Naive thymus-derived CD4-positive, alpha-beta T cell (primary cell): ENCODE data around the gene FLVCR1. TPM values are rescaled to one million over a fixed set of nuclear protein-coding genes. Genes with fewer than 3 reads are reported as not detected.
"Not testable (repeated sequence)": the region's sequence is repeated elsewhere in the genome, so short reads cannot be mapped to it uniquely, and the experiment has no call there.

Source experiments
- ATAC-seq: fragments of 150-1000 bp; cut with Tn5 transposase; 2 replicates; pipeline ENCODE4 v1.10.0; 2021; ENCODE audit warnings: mild to moderate bottlenecking, moderate library complexity
- CTCF ChIA-PET: fragments of 350-600 bp; sonication (Branson Sonifier 250); formaldehyde crosslinking; loops from one replicate; lab custom pipeline; 2021; ENCODE audit warnings: antibody characterized with exemption; lab: Charles Lee
- POLR2A ChIA-PET: fragments of 350-600 bp; sonication (Branson Sonifier 250); formaldehyde crosslinking; loops from one replicate; lab custom pipeline; 2021; ENCODE audit warnings: antibody characterized with exemption, inconsistent platforms; lab: Charles Lee
- DNase-seq, 9 donors: peaks; one replicate each; pipeline versions ENCODE4 v3.0.0 to v3.0.0-alpha.2; 2020 to 2022; ENCODE audit warnings: mixed read lengths in 1 of 9
- H3K27ac ChIP-seq: one replicate; pipeline ENCODE4 v1.7.0; 2013; ENCODE audit warnings: mild to moderate bottlenecking, low read depth, low read length, moderate library complexity
- H3K27me3 ChIP-seq, 2 donors: one replicate each; pipeline ENCODE4 v1.7.0; 2013; ENCODE audit warnings: low read length in 2 of 2, mild to moderate bottlenecking in 2 of 2, moderate library complexity in 2 of 2; ENCODE audit not compliant: control insufficient read depth in 2 of 2, insufficient read depth in 2 of 2
- H3K36me3 ChIP-seq, 3 experiments: 1 replicate in 2 of 3; 2 replicates in 1 of 3; pipeline ENCODE4 v1.7.0; 2013; ENCODE audit warnings: low read length in 3 of 3, mild to moderate bottlenecking in 3 of 3, moderate library complexity in 1 of 3; ENCODE audit not compliant: insufficient read depth in 3 of 3, control insufficient read depth in 2 of 3
- H3K4me1 ChIP-seq, 2 donors: one replicate each; pipeline ENCODE4 v1.7.0; 2013; ENCODE audit warnings: low read length in 2 of 2, mild to moderate bottlenecking in 2 of 2, moderate library complexity in 1 of 2; ENCODE audit not compliant: control insufficient read depth in 2 of 2, insufficient read depth in 2 of 2
- H3K4me3 ChIP-seq: 2 replicates; pipeline ENCODE4 v1.7.0; 2013; ENCODE audit warnings: mild to moderate bottlenecking, low read length
- H3K9me3 ChIP-seq, 3 experiments: 1 replicate in 2 of 3; 2 replicates in 1 of 3; pipeline ENCODE4 v1.7.0; 2013; ENCODE audit warnings: low read length in 3 of 3; ENCODE audit not compliant: control insufficient read depth in 2 of 3
- H3K27ac Mint-ChIP-seq, 9 donors: one replicate each; pipeline ENCODE4 v1.8.0; 2020 to 2022; ENCODE audit warnings: mixed read lengths in 9 of 9, mild to moderate bottlenecking in 8 of 9, moderate library complexity in 5 of 9, inconsistent platforms in 2 of 9
- H3K27me3 Mint-ChIP-seq, 5 donors: one replicate each; pipeline ENCODE4 v1.8.0; 2021 to 2022; ENCODE audit warnings: mixed read lengths in 5 of 5, mild to moderate bottlenecking in 1 of 5
- H3K36me3 Mint-ChIP-seq, 5 donors: one replicate each; pipeline ENCODE4 v1.8.0; 2020 to 2022; ENCODE audit warnings: mixed read lengths in 5 of 5, mild to moderate bottlenecking in 3 of 5, inconsistent platforms in 1 of 5
- H3K4me1 Mint-ChIP-seq, 7 donors: one replicate each; pipeline ENCODE4 v1.8.0; 2020 to 2022; ENCODE audit warnings: mixed read lengths in 7 of 7, mild to moderate bottlenecking in 3 of 7, inconsistent platforms in 1 of 7
- H3K4me3 Mint-ChIP-seq, 10 donors: one replicate each; pipeline ENCODE4 v1.8.0; 2020 to 2022; ENCODE audit warnings: mild to moderate bottlenecking in 10 of 10, mixed read lengths in 10 of 10, moderate library complexity in 6 of 10, inconsistent platforms in 2 of 10
- H3K9me3 Mint-ChIP-seq, 11 donors: one replicate each; pipeline ENCODE4 v1.8.0; 2020 to 2022; ENCODE audit warnings: mixed read lengths in 11 of 11, mild to moderate bottlenecking in 4 of 11, inconsistent platforms in 1 of 11, moderate library complexity in 1 of 11
- intact Hi-C, 2 donors: fragments of 100-400 bp; cut with micrococcal nuclease; formaldehyde crosslinking; loops; one replicate each; pipeline ENCODE4 v1.15.1; 2023
- polyA plus RNA-seq, 2 donors: library from polyadenylated mRNA; unstranded; fragments of 300-500 nt; fragmentation: Illumina TruSeq; gene quantifications; one replicate each; pipeline ENCODE4 v1.2.3, GENCODE V29; 2021
- total RNA-seq, 6 experiments: library from RNA in 5 of 6; stranded (reverse) in 5 of 6; gene quantifications; 1 replicate in 5 of 6; 2 replicates in 1 of 6; pipeline ENCODE4 v1.2.3 and lab custom pipeline; 2021 to 2026

Gene FLVCR1
- total and polyA plus RNA-seq, 7 experiments from 2014 or later: 2.3 to 12.2 (median 7.5) TPM

- H3K9me3 ChIP-seq: no peaks in the 10 kb centered on the region
- peaks cover 0 to 6% (median 0%) of the 10 kb centered on the region in 11 donors for H3K9me3 Mint-ChIP-seq
Measured at GRCh38 chr1:212858461-212859265, 588 bp downstream of the FLVCR1 start.

GRCh38 chr1:212860713-212861581 is 2.9 kb downstream of the FLVCR1 start:
- DNase-seq (no peak), ATAC-seq (no peak)
- H3K4me3 Mint-ChIP-seq: no peak overlapping the region
- H3K4me3 ChIP-seq: no peak overlapping the region
- no peaks in the 10 kb centered on the region for H3K27me3 ChIP-seq
- ChIA-PET CTCF (interaction anchor here (0.6 kb wide), 2 partner anchors 145 to 282 kb away, joined by 3 to 5 read pairs; no protein-coding TSS in a partner anchor), POLR2A (no interaction called here)
- intact Hi-C loops: no loop called here
- peaks cover 0 to 7% (median 0%) of the 10 kb centered on the region in 3 experiments for H3K36me3 ChIP-seq
- no peak overlapping the region for H3K27ac ChIP-seq
- H3K9me3 ChIP-seq: no peaks in the 10 kb centered on the region
- H3K4me1 Mint-ChIP-seq: peaks cover 14 to 35% (median 28%) of the 10 kb centered on the region in 7 donors
- H3K4me1 ChIP-seq: peaks cover 9 to 16% of the 10 kb centered on the region in 2 donors
- peaks cover 0 to 13% (median 3%) of the 10 kb centered on the region in 5 donors for H3K36me3 Mint-ChIP-seq
- no peaks in the 10 kb centered on the region for H3K27me3 Mint-ChIP-seq
- no peaks in the 10 kb centered on the region for H3K9me3 Mint-ChIP-seq
- no peak overlapping the region for H3K27ac Mint-ChIP-seq

More at GRCh38 chr1:212858461-212859265, 588 bp downstream of the FLVCR1 start:
- ChIA-PET CTCF (no interaction called here), POLR2A (interaction anchor here (0.7 to 1.0 kb wide), 2 partner anchors 300 to 822 kb away, joined by 3 read pairs; no protein-coding TSS in a partner anchor)
- peaks cover 12 to 35% (median 24%) of the 10 kb centered on the region in 7 donors for H3K4me1 Mint-ChIP-seq
- DNase-seq (peak in 4 of 9 donors; percentile 6 to 37 (median 24)), ATAC-seq (peak; percentile 9)
- peak overlapping the region in 8 of 9 donors; percentile 57 to 96 (median 90) for H3K27ac Mint-ChIP-seq
- Histone ChIP-seq H3K36me3 (peaks cover 0 to 7% (median 0%) of the 10 kb centered on the region in 3 experiments), H3K27ac (peak overlapping the region; percentile 68), H3K27me3 (no peaks in the 10 kb centered on the region), H3K4me3 (peak overlapping the region; percentile 72), H3K4me1 (peaks cover 9 to 16% of the 10 kb centered on the region in 2 donors)
- H3K36me3 Mint-ChIP-seq: peaks cover 0 to 11% (median 6%) of the 10 kb centered on the region in 5 donors
- H3K4me3 Mint-ChIP-seq: peak overlapping the region in 6 of 10 donors; percentile 95 to 97 (median 96)
- no peaks in the 10 kb centered on the region for H3K27me3 Mint-ChIP-seq
- intact Hi-C loops: loop anchor here (1.0 to 10.0 kb wide), 9 partner anchors 67 to 1279 kb away; partner anchors contain the start of genes ANGEL2 (in 2 of the 2), NSL1 (in 2 of the 2), TATDN3 (in 2 of the 2) and DTL (in 1 of the 2)

GRCh38 chr1:212862111-212862690 is 4.1 kb downstream of the FLVCR1 start:
- Mint-ChIP-seq H3K4me3 (no peak overlapping the region), H3K36me3 (peaks cover 0 to 17% (median 6%) of the 10 kb centered on the region in 5 donors), H3K9me3 (no peaks in the 10 kb centered on the region), H3K27ac (no peak overlapping the region), H3K27me3 (no peaks in the 10 kb centered on the region), H3K4me1 (peaks cover 10 to 23% (median 21%) of the 10 kb centered on the region in 7 donors)
- no peaks in the 10 kb centered on the region for H3K27me3 ChIP-seq
- CTCF ChIA-PET: interaction anchor here (0.7 kb wide), 1 partner anchor 1383 kb away, joined by 3 read pairs; no protein-coding TSS in a partner anchor
- ATAC-seq: no peak
- H3K4me3 ChIP-seq: no peak overlapping the region
- H3K36me3 ChIP-seq: peaks cover 0 to 7% (median 0%) of the 10 kb centered on the region in 3 experiments
- H3K4me1 ChIP-seq: peaks cover 9 to 12% of the 10 kb centered on the region in 2 donors
- no peak for DNase-seq
- intact Hi-C loops: no loop called here
- H3K9me3 ChIP-seq: no peaks in the 10 kb centered on the region
- H3K27ac ChIP-seq: no peak overlapping the region
- POLR2A ChIA-PET: no interaction called here

- Mint-ChIP-seq H3K4me1 (peaks cover 10 to 21% (median 15%) of the 10 kb centered on the region in 7 donors), H3K36me3 (peaks cover 0 to 18% (median 6%) of the 10 kb centered on the region in 5 donors)
- H3K4me3 ChIP-seq, H3K27ac ChIP-seq, H3K27me3 Mint-ChIP-seq, H3K27ac Mint-ChIP-seq, H3K27me3 ChIP-seq, H3K36me3 ChIP-seq, DNase-seq, ATAC-seq, POLR2A ChIA-PET, intact Hi-C loops, H3K4me3 Mint-ChIP-seq, H3K9me3 ChIP-seq, H3K9me3 Mint-ChIP-seq: not testable (repeated sequence)
- CTCF ChIA-PET: interaction anchor here (0.6 kb wide), 1 partner anchor 12 kb away, joined by 3 read pairs; no protein-coding TSS in a partner anchor
- peaks cover 9 to 11% of the 10 kb centered on the region in 2 donors for H3K4me1 ChIP-seq
Measured at GRCh38 chr1:212863345-212863744, 5.3 kb downstream of the FLVCR1 start.

GRCh38 chr1:212864201-212864600 is 6.1 kb downstream of the FLVCR1 start:
- Mint-ChIP-seq H3K27me3 (no peaks in the 10 kb centered on the region), H3K9me3 (no peaks in the 10 kb centered on the region), H3K36me3 (peaks cover 0 to 18% (median 6%) of the 10 kb centered on the region in 5 donors), H3K4me3 (no peak overlapping the region), H3K4me1 (peaks cover 5 to 16% (median 14%) of the 10 kb centered on the region in 7 donors), H3K27ac (peak overlapping the region in 2 of 9 donors; percentile 38 to 72)
- ChIA-PET CTCF (no interaction called here), POLR2A (no interaction called here)
- H3K27me3 ChIP-seq: no peaks in the 10 kb centered on the region
- peaks cover 3 to 4% of the 10 kb centered on the region in 2 donors for H3K4me1 ChIP-seq
- H3K4me3 ChIP-seq: no peak overlapping the region
- DNase-seq (no peak), ATAC-seq (no peak)
- H3K27ac ChIP-seq: no peak overlapping the region
- H3K9me3 ChIP-seq: no peaks in the 10 kb centered on the region
- intact Hi-C loops: no loop called here
- H3K36me3 ChIP-seq: no peaks in the 10 kb centered on the region

- intact Hi-C loops: no loop called here
- no peaks in the 10 kb centered on the region for H3K36me3 ChIP-seq
- POLR2A ChIA-PET: no interaction called here
- H3K9me3 ChIP-seq: no peaks in the 10 kb centered on the region
- Mint-ChIP-seq H3K9me3 (no peaks in the 10 kb centered on the region), H3K4me3 (no peak overlapping the region), H3K27me3 (no peaks in the 10 kb centered on the region), H3K27ac (no peak overlapping the region), H3K4me1 (peaks cover 2 to 15% (median 13%) of the 10 kb centered on the region in 7 donors), H3K36me3 (peaks cover 0 to 20% (median 6%) of the 10 kb centered on the region in 5 donors)
- ATAC-seq (no peak), DNase-seq (no peak)
- no peaks in the 10 kb centered on the region for H3K4me1 ChIP-seq
- H3K27ac ChIP-seq: no peak overlapping the region
- no peak overlapping the region for H3K4me3 ChIP-seq
- CTCF ChIA-PET: interaction anchor here (0.6 kb wide), 1 partner anchor 89 kb away, joined by 3 read pairs; no protein-coding TSS in a partner anchor
- no peaks in the 10 kb centered on the region for H3K27me3 ChIP-seq
Measured at GRCh38 chr1:212867192-212867591, 9.1 kb downstream of the FLVCR1 start.
